ENCODE results near the gene AKT1S1.
A peak's percentile ranks its signal among the peaks of the same experiment; 100 is the strongest.
"Not testable (repeated sequence)": the region's sequence is repeated elsewhere in the genome, so short reads cannot be mapped to it uniquely, and the experiment has no call there.

Gene AKT1S1

DNA sequence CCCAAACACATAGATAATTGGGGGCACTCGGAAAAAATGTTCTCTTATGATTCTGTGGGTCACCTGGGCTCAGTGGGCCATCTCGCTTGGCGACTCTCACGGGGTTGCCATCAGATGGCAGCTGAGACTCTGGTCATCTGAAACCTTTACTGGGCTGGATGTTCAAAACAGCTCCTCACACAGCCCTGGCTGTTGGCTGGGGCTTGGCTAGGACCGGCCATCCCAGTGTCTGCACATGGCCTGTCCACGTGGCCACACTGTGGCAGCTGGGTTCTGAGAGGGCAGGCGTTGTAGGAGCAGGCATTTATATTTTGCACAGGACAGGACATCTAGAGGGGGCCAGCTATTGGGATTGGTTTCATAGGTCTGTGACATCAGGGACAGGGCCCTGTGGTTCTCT lies 43.6 kb downstream of the AKT1S1 start:
- no peak for DNase-seq

DNA sequence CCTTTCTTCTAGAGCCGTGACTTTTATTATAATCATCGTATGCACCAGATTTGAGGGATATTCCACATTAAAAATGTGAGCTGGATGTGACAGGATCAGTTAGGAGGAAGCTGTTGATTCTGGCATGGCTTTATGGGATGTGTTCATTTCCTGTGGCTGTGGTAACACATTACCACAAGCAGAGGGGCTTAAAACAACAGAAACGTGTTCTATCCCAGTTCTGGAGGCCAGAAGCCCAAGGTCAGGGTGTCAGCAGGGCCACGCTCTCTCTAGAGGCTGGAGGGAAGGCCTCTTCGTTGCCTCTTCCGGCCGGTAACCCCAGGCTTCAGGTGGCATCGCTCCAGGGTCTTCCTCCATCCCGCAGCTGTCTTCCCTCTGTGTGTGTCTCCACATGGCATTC lies 44.6 kb downstream of the AKT1S1 start:
- DNase-seq, result no peak

DNA sequence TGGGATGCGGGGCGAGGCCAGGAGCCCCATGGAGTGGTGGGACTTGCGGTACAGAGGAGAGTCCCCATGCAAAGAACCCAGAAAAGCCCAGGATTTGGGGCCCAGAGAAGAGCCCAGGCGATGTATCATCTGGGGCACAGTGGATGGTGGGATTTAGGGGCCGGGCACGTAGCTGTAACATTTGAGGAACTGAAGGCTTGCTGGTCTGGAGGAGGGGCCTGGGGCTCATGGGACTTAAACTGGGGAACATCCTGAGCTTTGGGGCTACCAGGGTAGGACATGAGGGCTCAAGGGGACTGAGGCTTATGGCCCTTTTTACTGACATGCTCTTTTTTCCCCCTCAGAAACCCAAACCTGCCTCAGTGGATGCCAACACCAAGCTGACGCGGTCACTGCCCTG lies 45.6 kb downstream of the AKT1S1 start:
- DNase-seq, result no peak

DNA sequence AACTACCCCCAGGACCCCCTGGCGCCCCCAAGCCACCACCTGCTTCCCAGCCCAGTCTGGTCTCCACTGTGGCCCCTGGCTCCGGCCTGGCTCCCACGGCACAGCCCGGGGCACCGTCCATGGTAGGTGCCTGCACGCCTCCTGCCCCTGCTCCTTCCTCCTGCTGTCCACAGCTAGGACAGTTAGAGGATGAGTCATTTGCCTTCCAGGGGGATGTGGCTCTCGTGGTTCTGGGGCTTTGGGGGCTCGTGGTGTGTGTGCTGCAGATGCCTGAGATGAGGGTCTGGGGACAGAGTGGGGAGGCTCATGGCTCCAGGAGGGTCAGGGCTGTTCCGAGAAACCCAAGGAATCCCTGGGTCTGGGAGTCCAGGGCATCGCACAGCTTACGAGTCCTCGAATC lies 46.4 kb downstream of the AKT1S1 start:
- no peak for DNase-seq

DNA sequence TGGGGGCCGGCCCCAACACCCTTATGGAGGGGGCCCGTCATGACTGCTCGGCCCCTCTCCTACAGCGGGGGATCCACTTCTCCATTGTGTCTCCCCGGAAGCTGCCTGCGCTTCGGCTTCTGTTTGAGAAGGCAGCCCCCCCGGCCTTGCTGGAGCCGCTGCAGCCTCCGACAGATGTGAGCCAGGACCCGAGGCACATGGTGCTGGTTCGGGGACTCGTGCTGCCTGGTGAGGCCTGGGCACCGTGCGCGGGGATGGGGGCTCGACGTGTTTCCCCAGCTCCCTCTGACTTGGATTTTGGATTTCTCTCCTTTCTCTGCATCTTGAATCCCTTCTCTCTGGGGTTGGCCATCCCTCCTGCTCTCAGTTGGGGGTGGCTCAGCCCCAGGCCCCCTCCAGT lies 47.4 kb downstream of the AKT1S1 start:
- no peak for DNase-seq

DNA sequence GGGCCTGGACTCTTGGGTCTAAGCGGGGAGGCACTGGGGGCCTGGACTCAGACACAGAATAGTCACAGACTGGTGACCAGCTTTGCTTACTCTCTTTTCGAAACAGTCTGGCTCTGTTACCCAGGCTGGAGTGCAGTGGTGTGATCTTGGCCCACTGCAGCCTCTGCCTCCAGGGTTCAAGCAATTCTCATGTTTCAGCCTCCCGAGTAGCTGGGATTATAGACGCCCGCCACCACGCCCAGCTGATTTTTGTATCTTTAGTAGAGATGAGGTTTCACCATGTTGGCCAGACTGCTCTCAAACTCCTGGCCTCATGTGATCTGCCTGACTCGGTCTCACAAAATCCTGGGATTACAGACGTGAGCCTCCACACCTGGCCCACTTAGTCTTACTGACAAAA lies 48.0 kb downstream of the AKT1S1 start:
- DNase-seq, result no peak

DNA sequence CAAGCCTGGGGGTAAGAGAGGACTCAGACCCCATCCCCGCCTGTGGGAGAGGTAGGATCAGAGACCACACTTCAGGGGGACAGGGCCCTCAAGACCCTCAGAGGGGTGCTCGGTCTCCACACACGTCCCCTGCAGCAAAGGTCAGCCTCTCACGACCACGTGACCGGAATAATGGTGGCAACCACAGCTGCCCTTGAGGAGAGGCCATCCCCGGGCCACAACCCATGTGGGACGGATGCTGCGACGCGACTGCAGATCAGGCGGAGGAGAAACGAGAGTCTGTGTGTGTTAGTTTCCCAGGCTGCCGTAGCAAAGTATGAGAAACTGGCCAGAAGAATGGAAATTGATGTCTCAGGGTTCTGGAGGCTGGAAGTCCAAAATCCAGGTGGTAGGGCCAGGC lies 50.1 kb downstream of the AKT1S1 start:
- DNase-seq, result no peak

DNA sequence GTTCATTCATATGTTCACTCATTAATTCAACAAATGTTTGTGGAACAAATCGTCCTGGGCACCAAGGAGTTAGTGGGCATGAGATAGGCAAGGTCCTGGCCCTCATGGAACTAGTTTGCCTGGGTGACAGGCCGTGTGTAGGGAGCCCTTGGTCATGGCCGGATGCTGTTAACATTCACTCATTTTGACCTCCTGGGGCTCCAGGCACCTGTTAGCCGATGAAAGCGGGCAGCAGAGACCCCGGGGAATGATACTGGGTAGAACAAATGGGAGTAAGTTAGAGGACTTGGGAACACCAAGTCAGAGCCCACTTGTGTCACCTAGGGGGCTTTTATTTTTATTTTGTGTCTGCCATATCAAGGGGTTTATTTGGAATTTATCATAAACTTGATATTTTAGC lies 52.5 kb downstream of the AKT1S1 start:
- DNase-seq, result no peak

DNA sequence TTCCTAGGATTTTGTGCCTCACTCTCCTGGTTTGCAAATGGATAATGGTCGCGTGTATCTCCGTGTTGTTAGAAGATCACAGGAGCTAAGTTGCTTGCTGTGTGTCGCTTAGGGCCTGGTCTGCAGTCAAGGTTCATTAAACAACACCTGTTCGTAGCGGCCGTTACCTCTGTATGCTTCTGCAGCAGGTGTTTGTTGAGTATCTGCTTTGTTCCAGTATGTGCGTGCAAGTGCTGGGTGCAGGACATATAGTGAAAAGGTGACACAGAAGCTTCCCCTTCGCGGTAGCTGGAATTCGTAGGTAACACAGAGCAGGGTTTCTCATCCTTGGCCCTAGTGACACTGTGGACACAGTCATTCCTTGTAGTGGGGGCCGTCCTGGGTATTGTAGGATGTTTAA lies 53.7 kb downstream of the AKT1S1 start:
- peak; percentile 60 for DNase-seq

DNA sequence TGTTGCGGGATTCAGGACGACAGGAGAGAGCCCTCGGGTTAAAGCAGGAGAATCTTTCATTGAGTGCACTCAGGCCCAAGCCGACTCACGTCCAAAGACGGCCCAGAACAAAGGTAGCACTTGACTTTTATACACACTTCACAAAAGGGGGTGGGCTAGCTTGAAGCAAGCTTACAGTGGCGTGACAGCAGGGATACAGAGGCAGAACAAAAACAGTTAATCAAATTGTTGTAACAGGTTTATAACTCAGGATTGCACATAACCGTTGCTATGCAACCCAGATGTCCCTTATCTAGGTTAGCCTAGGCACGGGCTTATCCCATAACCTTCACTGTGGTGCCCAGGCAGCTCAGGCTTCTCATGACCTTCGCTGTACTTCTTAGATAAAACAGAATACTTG lies 57.0 kb downstream of the AKT1S1 start:
- DNase-seq, result peak; percentile 80

DNA sequence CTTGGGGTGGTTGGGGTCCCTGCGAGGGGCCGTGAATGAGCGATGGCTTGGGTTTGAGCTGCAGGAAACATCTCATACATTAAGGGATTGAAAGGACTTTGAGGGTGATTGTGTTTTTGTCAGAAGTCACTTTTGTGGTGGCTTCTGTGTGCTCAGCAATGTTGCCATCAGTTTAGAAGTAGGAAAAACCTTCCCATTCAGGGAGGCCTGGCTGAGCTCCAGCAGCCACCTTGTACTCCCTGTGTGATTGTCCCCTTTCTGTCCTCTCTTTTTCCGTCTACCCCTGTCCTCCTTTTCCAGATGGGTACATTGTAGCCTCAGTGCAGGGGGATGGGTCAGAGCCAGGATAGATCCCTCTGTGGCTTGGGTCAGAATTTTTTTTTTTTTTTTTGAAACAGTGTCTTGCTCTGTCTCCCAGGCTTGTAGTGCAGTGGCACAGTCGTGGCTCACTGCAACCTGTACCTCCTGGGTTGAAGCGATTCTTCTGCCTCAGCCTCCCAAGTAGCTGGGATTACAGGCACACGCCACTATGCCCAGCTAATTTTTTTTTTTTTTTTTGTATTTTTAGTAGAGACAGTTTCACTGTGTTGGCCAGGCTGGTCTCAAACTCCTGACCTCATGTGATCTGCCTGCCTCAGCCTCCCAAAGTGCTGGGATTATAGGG lies 57.6 kb downstream of the AKT1S1 start:
- not testable (repeated sequence) for DNase-seq

Data from DMS153 (cell line).